RPMI8226 (cell line): ENCODE results near the gene GLS.
"Not testable (repeated sequence)": the region's sequence is repeated elsewhere in the genome, so short reads cannot be mapped to it uniquely, and the experiment has no call there.

Experiments used
- DNase-seq: peaks from one replicate; pipeline ENCODE4 v3.0.0-alpha.2; 2015

Gene GLS

DNA sequence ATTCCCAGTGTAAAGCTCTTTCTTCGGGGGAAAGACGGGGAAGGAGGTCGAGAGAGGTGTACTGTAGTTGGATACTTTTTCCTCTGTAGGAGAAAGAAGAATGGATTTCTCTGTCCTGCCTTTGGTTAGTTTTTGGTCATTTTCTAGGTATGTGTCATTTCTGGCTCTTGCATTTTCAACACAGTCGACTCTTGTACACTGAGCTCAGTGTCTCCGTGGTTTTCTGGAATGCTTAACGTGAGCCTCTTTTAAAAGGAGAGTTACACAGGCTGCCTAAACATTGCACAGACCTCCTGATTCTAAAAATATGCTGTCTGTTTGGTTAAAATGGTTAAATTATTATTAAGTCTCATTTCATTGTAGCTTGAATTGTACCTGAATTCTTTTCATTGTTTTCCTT lies 21.8 kb upstream of the GLS start:
- no peak for DNase-seq

DNA sequence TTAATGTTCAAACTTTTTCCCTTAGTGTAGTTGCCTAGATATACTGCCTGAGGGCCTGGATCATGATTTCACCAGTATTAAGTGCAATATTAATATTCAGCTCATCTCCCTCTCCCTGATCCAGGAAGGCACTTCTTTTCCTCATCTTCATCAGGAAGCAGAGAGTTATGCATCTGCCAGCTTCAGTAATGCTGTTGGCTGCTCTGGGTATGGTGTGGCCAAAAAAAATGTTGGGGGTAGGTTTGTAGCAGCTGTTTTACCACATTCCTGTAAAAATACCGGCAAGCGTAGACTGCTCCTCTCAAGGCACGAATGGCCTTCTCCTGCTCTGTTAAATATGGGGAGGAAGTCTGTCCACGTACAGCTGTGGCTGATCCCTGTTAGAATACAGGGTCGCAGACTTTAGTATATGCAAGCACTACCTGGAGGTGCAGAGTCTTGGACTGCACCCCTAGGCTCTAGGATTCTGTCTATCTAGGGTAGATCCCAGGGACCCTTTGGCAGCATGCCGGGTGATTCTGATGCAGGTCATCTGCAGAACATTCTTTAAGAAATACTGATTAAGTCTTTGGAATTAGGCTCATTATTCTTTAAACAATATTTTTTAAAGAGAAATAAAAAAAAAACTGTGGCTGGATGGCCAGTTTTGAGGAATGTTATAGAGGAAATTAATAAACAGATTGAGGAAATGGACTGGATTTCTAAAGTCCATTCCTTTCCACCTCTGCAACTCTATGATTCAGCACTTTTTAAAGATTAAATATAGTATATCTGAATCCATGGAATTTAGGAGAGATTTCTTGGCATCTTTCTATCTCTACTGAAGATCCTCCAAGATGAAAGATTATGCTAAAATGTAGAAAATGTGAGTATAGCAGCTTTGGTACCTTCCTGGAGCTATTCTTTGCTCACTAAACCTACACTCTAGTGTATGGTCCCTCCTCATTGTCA lies 21.0 kb upstream of the GLS start:
- no peak for DNase-seq

- DNase-seq: no peak
Observed at GRCh38 chr2:190860985-190861680, 19.5 kb upstream of the GLS start.

DNA sequence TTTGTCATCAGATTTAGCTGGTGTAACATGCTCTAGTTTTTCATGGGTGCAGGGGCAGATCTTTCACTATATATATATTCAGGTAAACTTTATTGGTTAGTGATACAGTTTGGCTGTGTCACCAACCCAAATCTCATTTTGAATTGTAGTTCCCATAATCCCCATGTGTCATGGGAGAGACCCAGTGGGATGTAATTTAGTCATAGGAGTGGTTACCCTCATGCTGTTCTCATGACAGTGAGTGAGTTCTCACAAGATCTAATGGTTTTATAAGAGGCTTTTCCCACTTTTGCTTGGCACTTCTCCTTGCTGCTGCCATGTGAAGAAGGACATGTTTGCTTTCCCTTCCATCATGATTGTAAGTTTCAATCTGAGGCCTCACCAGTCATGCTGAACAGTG lies 18.5 kb upstream of the GLS start:
- not testable (repeated sequence) for DNase-seq

GRCh38 chr2:190862571-190862991 lies 18.0 kb upstream of the GLS start:
- no peak for DNase-seq

DNA sequence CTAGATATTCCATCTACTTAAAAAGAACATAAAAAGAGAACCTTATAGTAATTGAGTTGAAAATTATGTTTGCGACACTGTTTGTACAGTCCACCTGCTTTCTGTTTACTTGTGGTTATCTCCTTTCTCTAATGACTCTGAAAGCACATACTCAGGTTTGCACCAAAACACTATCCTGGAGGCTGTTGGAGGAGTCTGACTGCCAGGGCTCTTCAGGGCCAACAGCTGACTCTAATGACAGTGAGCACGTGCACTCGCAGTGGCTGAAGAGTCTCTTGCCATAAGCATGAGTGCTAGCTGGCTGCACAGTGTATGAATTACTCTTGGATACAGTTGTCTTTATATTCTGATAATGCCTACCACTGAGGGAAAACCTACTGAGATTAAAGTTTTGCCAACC lies 16.7 kb upstream of the GLS start:
- no peak for DNase-seq

GRCh38 chr2:190864375-190864774 lies 16.2 kb upstream of the GLS start:
- no peak for DNase-seq

GRCh38 chr2:190867212-190867611 lies 13.4 kb upstream of the GLS start:
- DNase-seq: no peak

GRCh38 chr2:190867832-190868231 lies 12.8 kb upstream of the GLS start:
- DNase-seq: no peak

GRCh38 chr2:190869721-190870120 lies 10.9 kb upstream of the GLS start:
- no peak for DNase-seq

DNA sequence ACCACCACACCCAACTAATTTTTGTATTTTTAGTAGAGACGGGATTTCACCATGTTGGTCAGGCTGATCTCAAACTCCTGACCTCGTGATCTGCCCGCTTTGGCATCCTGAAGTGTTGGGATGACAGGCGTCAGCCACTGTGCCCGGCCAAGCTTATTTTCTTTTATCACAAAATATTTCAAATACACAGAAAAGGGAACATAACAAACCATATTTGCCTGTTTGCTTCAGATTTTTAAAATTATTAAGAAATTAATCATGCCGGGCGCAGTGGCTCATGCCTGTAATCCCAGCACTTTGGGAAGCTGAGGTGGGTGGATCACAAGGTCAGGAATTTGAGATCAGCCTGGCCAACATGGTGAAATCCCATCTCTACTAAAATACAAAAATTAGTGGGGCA lies 7.2 kb upstream of the GLS start:
- not testable (repeated sequence) for DNase-seq

- DNase-seq: no peak
Observed at GRCh38 chr2:190875891-190876290, 4.7 kb upstream of the GLS start.

DNA sequence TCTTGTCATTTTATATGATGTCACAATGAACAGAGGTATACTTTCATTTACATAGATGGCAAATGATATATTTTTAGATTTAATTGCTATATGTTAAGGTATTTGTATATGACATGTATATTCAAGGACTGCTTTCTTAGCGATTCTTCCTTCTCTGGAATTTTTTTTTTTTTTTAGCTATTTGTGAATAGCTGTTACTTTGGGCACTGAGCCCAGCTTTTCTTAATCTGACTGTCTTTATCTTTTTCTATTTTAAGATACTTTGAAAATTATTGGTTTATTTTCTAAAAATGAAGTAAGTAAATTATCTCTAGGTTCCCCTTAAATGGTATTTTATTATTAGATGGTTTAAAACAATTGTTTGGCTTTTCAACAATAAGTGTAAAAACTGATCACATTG lies 4.0 kb upstream of the GLS start:
- no peak for DNase-seq

- no peak for DNase-seq
Observed at GRCh38 chr2:190877436-190877835, 3.2 kb upstream of the GLS start.

GRCh38 chr2:190879474-190880377 lies 895 bp upstream of the GLS start:
- no peak for DNase-seq

GRCh38 chr2:190881084-190881597 lies 520 bp downstream of the GLS start:
- peak; percentile 56 for DNase-seq

DNA sequence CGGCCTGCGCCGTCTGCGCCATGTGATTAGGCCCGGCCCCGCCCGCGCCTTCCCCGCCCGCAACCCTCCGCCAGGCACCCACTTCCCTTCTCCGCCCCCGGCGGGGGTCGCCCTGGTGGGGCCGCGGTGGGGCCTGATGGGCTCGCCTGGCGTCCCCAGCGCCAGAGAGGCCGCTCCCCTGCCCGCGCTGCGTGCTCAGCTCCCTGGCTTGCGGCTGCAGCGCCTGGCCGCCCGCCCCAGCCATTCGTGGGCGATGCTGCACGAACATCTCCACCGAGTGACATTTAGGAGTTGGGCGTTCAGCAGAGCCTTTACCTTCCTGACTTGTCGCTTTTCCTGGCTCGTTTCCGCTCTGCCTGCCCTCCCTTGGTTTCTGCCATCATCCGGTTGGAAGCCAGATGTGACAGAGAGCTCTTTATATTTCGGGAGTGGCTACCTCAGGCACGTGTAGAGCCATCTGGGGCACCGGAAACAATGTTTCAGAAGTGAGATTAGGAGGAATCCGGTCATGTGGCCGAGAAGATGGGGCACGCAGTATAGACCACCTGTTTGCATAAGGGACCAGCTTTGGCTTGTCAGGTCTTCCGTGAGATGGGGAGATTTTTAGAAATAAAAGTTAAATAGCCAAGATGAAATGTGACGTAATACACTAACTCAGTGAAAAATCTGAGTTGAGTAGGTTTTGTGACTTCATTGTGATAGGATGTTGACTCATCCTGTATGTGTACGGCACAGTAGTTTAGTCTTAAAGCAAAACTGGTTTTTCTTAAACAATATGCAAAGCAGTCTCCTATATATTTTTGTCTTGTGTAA lies 1.2 kb downstream of the GLS start:
- peak; percentile 84 for DNase-seq

DNA sequence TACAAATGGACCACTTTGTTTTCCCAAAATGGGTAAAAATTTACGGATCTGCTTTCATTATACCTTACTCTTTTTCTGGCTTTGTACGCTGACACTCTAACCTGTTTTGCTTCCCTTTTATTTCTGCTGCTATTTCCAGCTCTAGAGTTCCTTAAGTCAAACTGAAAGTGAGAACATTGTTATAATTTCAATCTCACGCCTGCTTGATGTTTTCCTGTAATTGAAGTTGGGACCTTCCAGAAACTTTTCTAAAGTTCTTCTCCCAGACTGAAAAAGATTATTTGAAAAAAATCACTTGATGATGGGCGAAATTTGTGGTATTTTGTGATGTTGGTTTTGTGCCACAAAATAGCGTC lies 1.8 kb downstream of the GLS start:
- no peak for DNase-seq

DNA sequence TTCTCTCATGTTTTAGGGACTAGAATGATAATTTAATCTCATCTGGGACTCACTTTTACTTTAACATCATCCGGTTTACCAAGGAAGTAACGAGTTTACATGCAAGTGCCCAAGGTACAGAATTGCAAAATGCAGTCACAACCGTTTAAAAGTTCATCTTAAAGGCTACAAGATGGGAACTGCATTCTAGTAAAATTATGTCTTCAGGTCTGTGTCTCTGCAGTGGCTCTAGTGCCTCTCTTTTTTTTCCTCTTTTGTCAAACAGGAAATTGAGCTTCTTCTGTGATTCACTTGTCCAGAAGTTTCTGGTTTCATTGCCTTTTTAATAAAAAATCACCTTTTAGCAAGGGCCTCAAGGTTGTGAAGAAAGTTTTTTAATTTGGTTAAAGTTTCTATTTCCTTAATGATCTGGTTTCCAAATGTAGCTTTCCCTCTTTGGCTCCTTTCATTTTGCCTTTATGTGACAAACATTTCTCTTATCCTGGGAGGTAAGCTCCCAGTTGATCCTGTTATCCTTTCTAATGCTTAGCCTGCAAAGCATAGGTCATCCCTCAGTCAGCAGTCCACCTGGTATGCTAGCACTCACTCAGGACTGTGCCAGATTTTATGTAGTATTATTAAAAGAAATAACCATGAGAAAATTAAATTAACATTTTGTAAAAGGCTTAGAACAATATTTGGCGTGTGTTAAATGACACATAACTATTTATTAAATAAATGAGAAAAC lies 2.4 kb downstream of the GLS start:
- no peak for DNase-seq

DNA sequence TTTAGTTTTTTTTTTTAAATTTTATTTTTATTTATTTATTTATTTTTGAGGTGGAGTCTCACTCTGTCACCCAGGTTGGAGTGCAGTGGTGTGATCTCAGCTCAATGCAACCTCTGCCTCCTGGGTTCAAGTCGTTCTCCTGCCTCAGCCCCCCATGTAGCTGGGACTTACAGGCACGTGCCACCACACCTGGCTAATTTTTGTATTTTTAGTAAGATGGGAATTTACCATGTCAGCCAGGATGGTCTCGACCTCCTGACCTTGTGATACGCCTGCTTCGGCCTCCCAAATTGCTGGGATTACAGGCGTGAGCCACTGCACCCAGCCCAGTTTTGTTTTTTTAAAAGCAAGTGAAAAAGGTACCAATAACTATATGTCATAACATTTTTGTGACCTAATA lies 5.2 kb downstream of the GLS start:
- DNase-seq: not testable (repeated sequence)

GRCh38 chr2:190887089-190887488 lies 6.5 kb downstream of the GLS start:
- no peak for DNase-seq
